ENCODE measurements around the gene EBI3. TPM values are rescaled to one million over a fixed set of nuclear protein-coding genes. Genes with fewer than 3 reads are reported as not detected.

Gene EBI3
- total RNA-seq, 1 experiment from 2014 or later, result not detected

- intact Hi-C loops (cut with micrococcal nuclease), result no loop called here
- CTCF ChIA-PET, result no interaction called here
- no TSS peak for BruUV-seq (replicated peaks)
These were observed 47.1 kb upstream of the EBI3 start, which contains the start of the genes ANKRD24 and SIRT6 for GRCh38 chr19:4182084-4182810. TSS of gene ANKRD24 (plus strand) at chr19:4182689. CDS start at chr19:4186426, 3,737 bp downstream. TSS of gene SIRT6 (minus strand) at chr19:4182563. CDS start at chr19:4182539, 24 bp downstream.

DNA sequence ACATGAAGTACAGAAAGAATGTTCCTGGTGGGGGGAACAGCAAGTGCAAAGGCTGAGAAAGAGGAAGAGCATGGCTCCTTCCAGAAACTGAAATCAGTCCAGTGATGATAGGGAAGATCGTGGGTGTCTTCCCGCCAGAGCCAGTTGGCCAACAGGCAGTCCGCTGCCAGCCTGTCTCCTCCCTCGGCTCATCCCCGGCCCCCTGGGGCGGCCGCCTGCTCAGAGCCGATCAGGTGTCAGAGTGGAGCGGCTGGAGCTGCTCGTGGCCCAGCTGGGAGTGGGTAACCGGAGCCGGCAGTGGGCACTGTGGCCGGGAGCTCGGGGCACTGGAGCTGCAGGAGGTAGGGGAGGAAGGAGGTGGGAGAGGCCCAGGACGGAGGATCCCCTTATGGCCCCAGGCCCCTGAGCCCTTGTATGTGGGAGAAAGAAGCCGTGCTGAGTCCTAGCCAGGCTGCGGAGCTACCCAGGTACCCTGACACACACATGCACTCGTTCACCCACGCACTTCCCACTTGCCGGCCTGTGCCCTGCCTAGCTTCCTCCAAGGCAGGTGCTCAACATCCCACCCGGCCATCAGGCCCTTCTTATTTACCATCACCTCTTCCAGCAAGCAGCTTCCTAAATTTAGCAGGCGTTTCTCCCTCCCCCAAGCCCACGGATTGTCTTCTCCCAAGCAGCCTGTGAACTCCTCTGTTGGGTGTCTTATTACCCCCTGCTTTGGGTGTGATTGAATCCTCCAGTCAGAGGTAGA, 45.2 kb upstream of the EBI3 start:
- ChIA-PET POLR2A (ENCODE audit: unreplicated experiment) (no interaction called here), CTCF (interaction anchor here (0.6 kb wide), 1 partner anchor 38 kb away, joined by 3 read pairs; no protein-coding TSS in a partner anchor)
- H3K4me3 ChIP-seq (ENCODE audit: low read length), result no peak overlapping the region
- TF ChIP-seq CTCF (conservative IDR thresholded peaks at IDR 0.05; ENCODE audit: low read depth, low read length), result no peak
- TF ChIP-seq EZH2 (IDR thresholded peaks at IDR 0.05; ENCODE audit: low read length, unreplicated experiment), result no peak
- TF ChIP-seq EZH2phosphoT487 (IDR thresholded peaks at IDR 0.05; ENCODE audit: borderline replicate concordance, low read length), result no peak
- BruUV-seq (replicated peaks), result no TSS peak
- intact Hi-C loops (cut with micrococcal nuclease), result no loop called here
- H3K27ac ChIP-seq (ENCODE audit: low read length), result no peak overlapping the region
- H3K9me2 ChIP-seq (replicated peaks; ENCODE audit: low read length), result no peaks in the 10 kb centered on the region
- H3F3A ChIP-seq (ENCODE audit: low read length, unreplicated experiment), result no peaks in the 10 kb centered on the region
- no peaks in the 10 kb centered on the region for H3K27me3 ChIP-seq (ENCODE audit: low read length)
- no peaks in the 10 kb centered on the region for H3K36me3 ChIP-seq (ENCODE audit: low read depth, low read length)
- H3K9me3 ChIP-seq (ENCODE audit: low read length), result no peaks in the 10 kb centered on the region
- peaks cover 8% of the 10 kb centered on the region; the same call in 1 of the 2 replicates for H3K4me1 ChIP-seq (ENCODE audit: insufficient read depth, low read length)
- DNase-seq (no peak), ATAC-seq (no peak)
- H4K20me1 ChIP-seq (ENCODE audit: low read length), result no peaks in the 10 kb centered on the region
- H3K79me2 ChIP-seq (ENCODE audit: low read length), result peaks cover 12% of the 10 kb centered on the region
- no peak overlapping the region for H3K9ac ChIP-seq (ENCODE audit: low read length)
- no peak overlapping the region for H2AFZ ChIP-seq (ENCODE audit: low read length)
- H3K4me2 ChIP-seq (ENCODE audit: low read length), result no peak overlapping the region

More at GRCh38 chr19:4182084-4182810, 47.1 kb upstream of the EBI3 start, which contains the start of the genes ANKRD24 and SIRT6:
- H3K36me3 ChIP-seq (ENCODE audit: low read depth, low read length), result no peaks in the 10 kb centered on the region
- H3K4me2 ChIP-seq (ENCODE audit: low read length), result peak within 1 kb of the TSS; percentile 79
- H3K79me2 ChIP-seq (ENCODE audit: low read length), result peaks cover 12% of the 10 kb centered on the region
- no peaks in the 10 kb centered on the region for H3K27me3 ChIP-seq (ENCODE audit: low read length)
- H3K9me2 ChIP-seq (replicated peaks; ENCODE audit: low read length), result no peaks in the 10 kb centered on the region
- H3K4me3 ChIP-seq (ENCODE audit: low read length), result peak within 1 kb of the TSS; percentile 93
- no peaks in the 10 kb centered on the region for H4K20me1 ChIP-seq (ENCODE audit: low read length)
- POLR2A ChIA-PET (ENCODE audit: unreplicated experiment), result no interaction called here
- DNase-seq (peak; percentile 93), ATAC-seq (peak; percentile 75)
- H3K9me3 ChIP-seq (ENCODE audit: low read length), result no peaks in the 10 kb centered on the region
- peak within 1 kb of the TSS; percentile 81 for H2AFZ ChIP-seq (ENCODE audit: low read length)
- peak within 1 kb of the TSS; percentile 80 for H3K9ac ChIP-seq (ENCODE audit: low read length)
- TF ChIP-seq CTCF (conservative IDR thresholded peaks at IDR 0.05; ENCODE audit: low read depth, low read length) (no peak), EZH2phosphoT487 (IDR thresholded peaks at IDR 0.05; ENCODE audit: borderline replicate concordance, low read length) (no peak), EZH2 (IDR thresholded peaks at IDR 0.05; ENCODE audit: low read length, unreplicated experiment) (no peak)
- H3K4me1 ChIP-seq (ENCODE audit: insufficient read depth, low read length), result peaks cover 8% of the 10 kb centered on the region; the same call in 1 of the 2 replicates
- no peaks in the 10 kb centered on the region for H3F3A ChIP-seq (ENCODE audit: low read length, unreplicated experiment)
- peak within 1 kb of the TSS; percentile 45 for H3K27ac ChIP-seq (ENCODE audit: low read length)

Measured in PC-3 (cell line).